GM12873 (cell line): ENCODE results near the gene SRRM2.
A peak's percentile ranks its signal among the peaks of the same experiment; 100 is the strongest.

Experiments used
- CTCF ChIP-seq: IDR thresholded peaks from 2 replicates; pipeline ENCODE4 v1.5.1; 2012; ENCODE audit warnings: low read depth, mild to moderate bottlenecking, moderate library complexity, low read length, control low read depth; ENCODE audit not compliant: insufficient read depth; ENCODE audit errors: missing control alignments

The SRRM2 gene

GRCh38 chr16:2811703-2812471, 59.4 kb downstream of the SRRM2 start:
- TF ChIP-seq CTCF: no peak

- no peak for TF ChIP-seq CTCF
These were observed 61.4 kb downstream of the SRRM2 start for GRCh38 chr16:2813771-2814221.

- no peak for TF ChIP-seq CTCF
These were observed 62.3 kb downstream of the SRRM2 start for GRCh38 chr16:2814551-2815298.

GRCh38 chr16:2815299-2815771, 62.9 kb downstream of the SRRM2 start:
- TF ChIP-seq CTCF: no peak

- TF ChIP-seq CTCF: peak; percentile 9
These were observed 64.4 kb downstream of the SRRM2 start, which contains the start of gene PRSS21 for GRCh38 chr16:2816751-2817339. Gene PRSS21 (plus strand): TSS chr16:2817237. CDS start chr16:2817269, 32 bp downstream.

- no peak for TF ChIP-seq CTCF
These were observed 65.2 kb downstream of the SRRM2 start for GRCh38 chr16:2817340-2818271.
